ENCODE measurements around the gene EPYC. TPM values are rescaled to one million over a fixed set of nuclear protein-coding genes. Genes with fewer than 3 reads are reported as not detected.

The EPYC gene
- total RNA-seq, 1 donor from 2014 or later, result not detected

- DNase-seq (ENCODE audit: extremely low read depth, low read depth, low spot score), result no peak
These were observed 89.4 kb downstream of the EPYC start for GRCh38 chr12:90915353-90915752.

Other genes with a start within 250 kb of the EPYC start
- gene CCER1, start 49.8 kb downstream of the EPYC start, total RNA-seq, result not detected in 2 replicates
- not detected in 2 replicates for gene KERA, start 53.1 kb upstream of the EPYC start, total RNA-seq
- gene LUM, start 106.5 kb upstream of the EPYC start, total RNA-seq, result 0.73 and 1.9 TPM in 2 replicates
- gene DCN, start 177.8 kb upstream of the EPYC start, total RNA-seq, result 5.6 and 16.2 TPM in 2 replicates